GM18499 (cell line): ENCODE measurements around the gene MYO9B.
"Not testable (repeated sequence)": the region's sequence is repeated elsewhere in the genome, so short reads cannot be mapped to it uniquely, and the experiment has no call there.

Source experiments
- ATAC-seq: cut with Tn5 transposase; IDR thresholded peaks from one replicate; pipeline ENCODE4 v1.9.1; 2021; ENCODE audit warnings: moderate number of reproducible peaks; ENCODE audit not compliant: insufficient read depth, unreplicated experiment

The MYO9B gene

DNA sequence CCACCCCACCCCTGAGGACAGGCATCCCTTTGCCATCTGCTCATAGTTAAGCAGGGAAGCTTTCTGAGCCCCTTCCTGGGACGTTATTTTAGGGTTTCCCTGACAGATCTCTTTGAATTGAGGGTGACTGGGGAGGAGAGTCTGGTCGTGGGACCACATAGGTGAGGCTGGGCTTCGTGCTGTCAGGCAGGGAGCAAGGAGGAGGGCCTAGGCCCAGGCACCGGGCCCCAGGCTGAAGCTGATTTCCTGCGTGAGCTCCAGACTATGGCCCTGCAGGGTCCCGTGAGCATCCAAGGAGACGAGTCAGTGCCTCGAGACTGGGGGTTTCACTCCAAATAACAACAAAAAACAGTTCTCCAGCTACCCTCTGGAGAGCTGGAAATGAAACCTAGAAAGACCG is 60.4 kb downstream of the MYO9B start:
- no peak for ATAC-seq

DNA sequence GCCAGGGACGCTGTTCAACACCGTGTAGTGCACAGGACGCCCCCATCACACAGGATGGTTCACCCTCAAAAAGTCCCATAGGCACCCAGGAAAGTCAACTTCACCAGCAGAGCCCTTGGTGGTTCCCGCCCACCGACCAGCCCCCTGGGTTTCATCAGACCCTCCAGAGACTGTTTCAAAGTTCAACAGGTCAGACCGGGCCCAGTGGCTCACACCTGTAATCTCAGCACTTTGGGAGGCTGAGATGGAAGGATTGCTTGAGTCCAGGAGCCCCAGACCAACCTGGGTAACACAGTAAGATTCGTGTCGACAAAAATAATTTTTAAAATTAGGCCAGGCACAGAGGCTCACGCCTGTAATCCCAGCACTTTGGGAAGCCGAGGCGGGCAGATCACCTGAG is 61.0 kb downstream of the MYO9B start:
- ATAC-seq = no peak

DNA sequence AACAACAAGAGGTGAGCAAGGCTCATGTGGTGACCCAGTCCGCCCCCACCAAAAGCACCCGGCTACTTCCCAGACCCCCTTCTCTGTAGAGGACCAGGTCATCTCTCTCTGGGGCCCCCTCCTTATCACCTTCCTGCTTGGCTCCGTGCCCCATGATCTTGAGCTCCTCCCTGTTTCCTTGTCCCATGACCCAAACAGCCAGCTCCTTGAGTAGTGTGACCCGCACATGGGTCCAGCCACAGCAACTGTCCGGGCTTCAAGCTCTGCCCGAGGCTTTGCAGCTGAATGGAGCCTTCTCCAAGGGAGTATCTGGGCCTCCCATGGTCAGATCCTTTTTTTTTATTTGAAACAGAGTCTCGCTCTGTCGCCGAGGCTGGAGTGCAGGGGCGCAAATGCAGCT is 61.8 kb downstream of the MYO9B start:
- ATAC-seq = no peak

- ATAC-seq = not testable (repeated sequence)
These were observed 62.7 kb downstream of the MYO9B start for GRCh38 chr19:17138052-17138846.

DNA sequence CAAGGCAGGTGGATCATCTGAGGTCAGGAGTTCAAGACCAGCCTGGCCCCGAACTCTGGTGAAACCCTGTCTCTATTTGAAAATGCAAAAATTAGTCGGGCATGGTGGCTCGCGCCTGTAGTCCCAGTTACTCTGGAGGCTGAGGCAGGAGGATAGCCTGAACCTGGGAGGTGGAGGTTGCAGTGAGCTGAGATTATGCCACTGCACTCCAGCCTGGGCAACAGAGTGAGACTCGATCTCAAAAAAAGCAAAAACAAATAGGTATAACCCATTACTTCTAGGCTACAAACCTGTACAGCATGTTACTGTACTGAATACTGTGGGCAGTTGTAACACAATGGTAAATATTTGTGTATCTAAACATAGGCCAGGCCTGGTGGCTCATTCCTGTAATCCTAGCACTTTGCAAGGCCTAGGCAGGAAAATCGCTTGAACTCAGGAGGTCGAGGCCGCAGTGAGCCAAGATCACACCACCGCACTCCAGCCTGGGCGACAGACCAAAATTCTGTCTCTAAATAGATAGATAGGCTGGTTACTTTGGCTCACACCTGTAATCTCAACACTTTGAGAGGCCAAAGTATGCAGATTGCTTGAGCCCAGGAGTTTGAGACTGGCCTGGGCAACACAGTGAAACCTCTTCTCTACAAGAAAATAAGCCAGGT is 63.5 kb downstream of the MYO9B start:
- no peak for ATAC-seq

GRCh38 chr19:17144771-17145170 is 69.2 kb downstream of the MYO9B start:
- not testable (repeated sequence) for ATAC-seq

- ATAC-seq = no peak
These were observed 70.2 kb downstream of the MYO9B start for GRCh38 chr19:17145546-17146497.

GRCh38 chr19:17148130-17148529 is 72.6 kb downstream of the MYO9B start:
- ATAC-seq = no peak

GRCh38 chr19:17149393-17150135 is 74.0 kb downstream of the MYO9B start:
- no peak for ATAC-seq

DNA sequence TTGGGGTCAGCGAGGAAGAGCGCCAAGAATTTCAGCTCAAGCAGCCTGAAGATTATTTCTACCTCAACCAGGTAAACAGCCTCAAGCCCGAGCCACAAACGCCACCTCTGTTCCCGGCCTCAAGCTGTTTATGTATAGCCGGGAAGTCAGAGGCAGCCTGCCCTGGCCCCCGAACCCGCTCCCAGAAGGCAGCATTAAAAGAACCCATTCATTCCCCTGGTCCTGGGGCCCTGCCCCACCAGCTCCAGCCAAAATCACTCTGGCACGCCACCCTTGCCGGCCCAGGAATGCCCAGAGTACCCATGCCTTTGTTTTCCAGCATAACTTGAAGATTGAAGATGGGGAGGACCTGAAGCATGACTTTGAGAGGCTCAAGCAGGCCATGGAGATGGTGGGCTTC is 78.4 kb downstream of the MYO9B start:
- ATAC-seq = no peak

- ATAC-seq = no peak
These were observed 79.7 kb downstream of the MYO9B start for GRCh38 chr19:17155251-17155650.

DNA sequence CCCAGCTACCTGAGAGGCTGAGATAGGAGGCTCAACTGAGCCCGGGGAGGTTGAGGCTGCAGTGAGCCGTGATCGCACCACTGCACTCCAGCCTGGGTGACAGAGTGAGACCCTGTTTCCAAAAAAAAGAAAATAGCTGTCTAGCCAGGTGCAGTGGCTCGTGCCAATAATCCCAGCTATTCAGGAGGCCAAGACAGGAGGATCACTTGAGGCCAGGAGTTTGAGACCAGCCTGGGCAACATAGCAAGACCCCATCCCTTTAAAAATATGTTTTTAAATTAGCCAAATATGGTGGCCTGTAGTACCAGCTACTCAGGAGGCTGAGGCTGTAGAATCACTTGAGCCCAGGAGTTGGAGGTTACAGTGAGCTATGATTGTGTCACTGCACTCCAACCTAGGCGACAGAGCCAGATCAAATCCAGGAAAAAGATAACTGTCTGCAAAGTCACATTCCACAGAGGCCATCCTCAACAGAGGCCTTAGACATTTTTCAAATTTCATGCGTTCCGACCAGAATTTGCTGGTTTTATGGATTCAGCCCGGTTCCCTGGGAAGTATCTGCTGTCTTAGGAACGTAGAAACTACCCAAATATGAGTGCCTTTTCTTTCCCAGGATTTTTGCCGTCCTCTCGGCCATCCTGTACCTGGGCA is 80.8 kb downstream of the MYO9B start:
- ATAC-seq = no peak

GRCh38 chr19:17156947-17157302 is 81.3 kb downstream of the MYO9B start:
- no peak for ATAC-seq

GRCh38 chr19:17158584-17158983 is 83.0 kb downstream of the MYO9B start:
- ATAC-seq = no peak

GRCh38 chr19:17159466-17160393 is 84.2 kb downstream of the MYO9B start:
- no peak for ATAC-seq

- no peak for ATAC-seq
These were observed 85.3 kb downstream of the MYO9B start for GRCh38 chr19:17160908-17161307.

DNA sequence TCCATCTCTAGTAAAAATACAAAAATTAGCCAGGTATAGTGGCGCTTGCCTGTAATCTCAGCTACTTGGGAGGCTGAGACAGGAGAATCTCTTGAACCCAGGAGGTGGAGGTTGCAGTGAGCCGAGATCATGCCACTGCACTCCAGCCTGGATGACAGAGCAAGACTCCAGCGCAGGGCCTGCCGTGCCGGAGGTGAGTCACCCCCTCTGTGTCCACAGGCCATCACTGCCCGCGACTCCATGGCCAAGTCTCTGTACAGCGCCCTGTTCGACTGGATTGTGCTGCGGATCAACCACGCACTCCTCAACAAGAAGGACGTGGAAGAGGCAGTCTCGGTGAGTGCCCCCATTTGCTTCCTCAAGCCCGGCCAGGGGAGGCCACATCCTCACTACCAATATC is 86.6 kb downstream of the MYO9B start:
- not testable (repeated sequence) for ATAC-seq

- ATAC-seq = no peak
These were observed 87.0 kb downstream of the MYO9B start for GRCh38 chr19:17162580-17162979.

- no peak for ATAC-seq
These were observed 88.1 kb downstream of the MYO9B start for GRCh38 chr19:17163652-17164051.
